Astrocyte (in vitro differentiated cells and primary cell): ENCODE measurements around the gene SEMA3F. TPM values are rescaled to one million over a fixed set of nuclear protein-coding genes. Genes with fewer than 3 reads are reported as not detected.

Experiments
- DNase-seq: peaks from one replicate; pipeline ENCODE4 v3.0.0-alpha.2; 2010; ENCODE audit warnings: low read depth
- FAIRE-seq: peaks from 2 replicates; lab custom pipeline; 2011; peaks lifted over from hg19 to GRCh38; lab: Jason Lieb, UNC
- H2AFZ ChIP-seq: 2 replicates; pipeline ENCODE4 v1.6.0; 2012; ENCODE audit warnings: low read depth, low read length, inconsistent platforms
- H3K27ac ChIP-seq: 2 replicates; pipeline ENCODE4 v1.5.1; 2011; ENCODE audit warnings: low read depth, low read length, inconsistent platforms
- H3K27me3 ChIP-seq: 2 replicates; pipeline ENCODE4 v1.6.0; 2011; ENCODE audit warnings: low read length, inconsistent platforms; ENCODE audit not compliant: insufficient read depth
- H3K36me3 ChIP-seq: 2 replicates; pipeline ENCODE4 v1.5.1; 2011; ENCODE audit warnings: low read length, inconsistent platforms; ENCODE audit not compliant: insufficient read depth
- H3K4me1 ChIP-seq: 2 replicates; pipeline ENCODE4 v1.5.1; 2011; ENCODE audit warnings: low read length, inconsistent platforms; ENCODE audit not compliant: insufficient read depth
- H3K4me2 ChIP-seq: 2 replicates; pipeline ENCODE4 v1.6.0; 2012; ENCODE audit warnings: low read length, inconsistent platforms
- H3K4me3 ChIP-seq: 2 replicates; pipeline ENCODE4 v1.5.1; 2011; ENCODE audit warnings: low read depth, mild to moderate bottlenecking, low read length, inconsistent platforms; ENCODE audit not compliant: insufficient read depth
- H3K79me2 ChIP-seq: 2 replicates; pipeline ENCODE4 v1.6.0; 2012; ENCODE audit warnings: mild to moderate bottlenecking, low read length, inconsistent platforms; ENCODE audit not compliant: insufficient read depth
- H3K9ac ChIP-seq: 2 replicates; pipeline ENCODE4 v1.6.0; 2012; ENCODE audit warnings: mild to moderate bottlenecking, low read length, inconsistent platforms
- H3K9me3 ChIP-seq: 2 replicates; pipeline ENCODE4 v1.5.1; 2012; ENCODE audit warnings: low read depth, mild to moderate bottlenecking, low read length, inconsistent platforms; ENCODE audit not compliant: insufficient read depth
- H4K20me1 ChIP-seq: 2 replicates; pipeline ENCODE4 v1.6.0; 2012; ENCODE audit warnings: low read length, inconsistent platforms; ENCODE audit not compliant: insufficient read depth
- H3K27ac Mint-ChIP-seq: one replicate; pipeline ENCODE4 v1.8.0; 2021; ENCODE audit warnings: mild to moderate bottlenecking, mixed read lengths; ENCODE audit not compliant: unreplicated experiment
- H3K27me3 Mint-ChIP-seq: one replicate; pipeline ENCODE4 v1.8.0; 2021; ENCODE audit warnings: low read depth, mixed read lengths; ENCODE audit not compliant: unreplicated experiment
- H3K36me3 Mint-ChIP-seq: one replicate; pipeline ENCODE4 v1.8.0; 2021; ENCODE audit warnings: low read depth, mixed read lengths; ENCODE audit not compliant: unreplicated experiment
- H3K4me1 Mint-ChIP-seq: one replicate; pipeline ENCODE4 v1.8.0; 2021; ENCODE audit warnings: low read depth, mixed read lengths; ENCODE audit not compliant: unreplicated experiment
- H3K4me3 Mint-ChIP-seq: one replicate; pipeline ENCODE4 v1.8.0; 2021; ENCODE audit warnings: mild to moderate bottlenecking, moderate library complexity, mixed read lengths; ENCODE audit not compliant: unreplicated experiment
- H3K9me3 Mint-ChIP-seq: one replicate; pipeline ENCODE4 v1.8.0; 2021; ENCODE audit warnings: mild to moderate bottlenecking, mixed read lengths; ENCODE audit not compliant: unreplicated experiment
- EZH2 ChIP-seq: IDR thresholded peaks from 2 replicates; pipeline ENCODE4 v1.6.1; 2012; ENCODE audit warnings: mild to moderate bottlenecking, low read length, inconsistent platforms; ENCODE audit not compliant: insufficient read depth
- total RNA-seq: library from RNA; stranded (reverse); gene quantifications from 2 replicates; pipeline ENCODE4 v1.2.1, GENCODE V29; 2021
- TF ChIP-seq, protein P1 (sequence below): IDR thresholded peaks from 2 replicates; pipeline ENCODE4 v1.5.1; 2011; ENCODE audit warnings: low read depth, mild to moderate bottlenecking, inconsistent platforms, low read length, moderate library complexity; ENCODE audit not compliant: insufficient read depth

Gene SEMA3F
- total RNA-seq, 1 donor from 2014 or later, result 6.6 TPM

DNA sequence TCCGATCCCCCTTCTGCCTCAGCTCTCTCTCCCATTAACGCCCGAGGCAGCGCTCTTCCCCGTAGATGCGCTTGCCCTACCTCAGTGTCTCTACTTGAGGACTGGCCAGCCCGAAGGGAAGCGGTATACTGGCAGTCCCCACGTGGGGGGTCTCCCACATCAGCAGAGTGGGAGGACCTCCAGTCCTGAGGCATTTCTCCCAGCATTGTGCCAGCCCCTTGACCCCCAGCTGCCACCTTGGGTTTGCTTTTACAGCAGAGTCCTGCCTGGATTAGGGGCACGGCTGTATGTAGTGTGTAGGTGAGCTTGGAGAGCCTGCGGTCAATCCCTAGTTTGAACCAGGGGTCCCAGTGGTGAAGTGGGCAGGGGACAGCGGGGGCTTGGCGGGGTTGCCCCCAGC, 767 bp downstream of the SEMA3F start:
- peaks cover 13% of the 10 kb centered on the region for H3K4me1 Mint-ChIP-seq
- no peak for FAIRE-seq
- Histone ChIP-seq H3K9me3 (no peaks in the 10 kb centered on the region), H3K4me1 (peaks cover 16% of the 10 kb centered on the region), H3K4me3 (peak overlapping the region; percentile 52), H3K36me3 (no peaks in the 10 kb centered on the region), H3K27ac (no peak overlapping the region), H3K27me3 (peaks cover 9% of the 10 kb centered on the region), H3K4me2 (peak overlapping the region; percentile 86), H3K79me2 (no peaks in the 10 kb centered on the region), H3K9ac (peak overlapping the region; percentile 62), H2AFZ (peak overlapping the region; percentile 10), H4K20me1 (no peaks in the 10 kb centered on the region)
- H3K36me3 Mint-ChIP-seq, result no peaks in the 10 kb centered on the region
- DNase-seq, result no peak
- peaks cover 44% of the 10 kb centered on the region for H3K27me3 Mint-ChIP-seq
- TF ChIP-seq EZH2, result no peak
- TF ChIP-seq, protein P1, sequence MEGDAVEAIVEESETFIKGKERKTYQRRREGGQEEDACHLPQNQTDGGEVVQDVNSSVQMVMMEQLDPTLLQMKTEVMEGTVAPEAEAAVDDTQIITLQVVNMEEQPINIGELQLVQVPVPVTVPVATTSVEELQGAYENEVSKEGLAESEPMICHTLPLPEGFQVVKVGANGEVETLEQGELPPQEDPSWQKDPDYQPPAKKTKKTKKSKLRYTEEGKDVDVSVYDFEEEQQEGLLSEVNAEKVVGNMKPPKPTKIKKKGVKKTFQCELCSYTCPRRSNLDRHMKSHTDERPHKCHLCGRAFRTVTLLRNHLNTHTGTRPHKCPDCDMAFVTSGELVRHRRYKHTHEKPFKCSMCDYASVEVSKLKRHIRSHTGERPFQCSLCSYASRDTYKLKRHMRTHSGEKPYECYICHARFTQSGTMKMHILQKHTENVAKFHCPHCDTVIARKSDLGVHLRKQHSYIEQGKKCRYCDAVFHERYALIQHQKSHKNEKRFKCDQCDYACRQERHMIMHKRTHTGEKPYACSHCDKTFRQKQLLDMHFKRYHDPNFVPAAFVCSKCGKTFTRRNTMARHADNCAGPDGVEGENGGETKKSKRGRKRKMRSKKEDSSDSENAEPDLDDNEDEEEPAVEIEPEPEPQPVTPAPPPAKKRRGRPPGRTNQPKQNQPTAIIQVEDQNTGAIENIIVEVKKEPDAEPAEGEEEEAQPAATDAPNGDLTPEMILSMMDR, result no peak
- H3K9me3 Mint-ChIP-seq, result peaks cover 2% of the 10 kb centered on the region
- H3K4me3 Mint-ChIP-seq, result peak overlapping the region; percentile 87
- H3K27ac Mint-ChIP-seq, result no peak overlapping the region

DNA sequence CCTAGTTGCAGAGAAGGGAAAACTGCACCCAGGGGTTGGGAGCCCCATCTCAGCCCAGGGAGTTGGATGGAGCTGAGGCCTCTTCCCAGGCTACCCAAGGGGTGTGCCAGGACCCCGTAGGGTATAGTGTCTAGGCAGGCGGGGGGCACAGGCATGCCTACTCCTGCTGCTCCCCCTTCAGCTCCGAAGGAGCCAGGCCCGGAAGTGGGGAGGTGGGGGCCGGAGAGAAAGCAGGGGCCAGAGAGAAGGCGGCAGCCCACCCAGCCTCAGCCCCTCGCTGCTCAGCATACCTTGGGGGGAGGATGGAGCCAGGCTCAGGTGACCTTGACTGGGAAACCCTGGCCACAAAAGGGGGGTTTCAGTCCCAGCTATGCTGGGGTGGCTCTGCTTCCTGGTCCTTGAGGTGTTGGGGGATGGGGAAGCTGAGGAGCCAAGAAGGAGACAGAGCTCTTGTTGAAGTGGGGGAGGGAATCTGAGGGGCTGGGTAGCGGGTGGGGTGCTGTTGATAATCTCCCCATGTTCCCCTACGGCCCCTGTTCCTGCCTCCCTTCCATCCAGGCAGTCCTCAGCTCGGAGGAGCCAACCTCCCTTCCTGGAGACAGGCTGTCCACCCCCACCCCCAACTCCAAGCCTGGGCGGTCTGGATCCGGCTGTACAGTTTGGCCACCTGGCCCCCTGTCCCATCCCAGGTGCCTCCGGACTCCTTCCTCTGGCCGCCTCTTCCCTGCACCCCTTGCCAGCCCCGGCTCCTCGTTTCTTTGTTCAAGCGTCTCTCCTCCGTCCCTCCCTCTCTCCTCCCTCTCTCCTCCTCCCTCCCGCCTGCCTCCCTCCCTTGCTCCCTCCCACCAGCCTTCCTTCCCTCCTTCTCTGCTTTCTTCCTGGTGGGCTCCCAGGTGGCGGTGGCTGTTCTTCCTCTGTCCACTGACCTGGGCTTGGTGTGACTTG, 1.7 kb downstream of the SEMA3F start:
- no peaks in the 10 kb centered on the region for H3K9me3 ChIP-seq
- no peak for TF ChIP-seq EZH2
- TF ChIP-seq, protein P1, result no peak
- Mint-ChIP-seq H3K27me3 (peaks cover 46% of the 10 kb centered on the region), H3K9me3 (peaks cover 2% of the 10 kb centered on the region), H3K36me3 (no peaks in the 10 kb centered on the region), H3K27ac (no peak overlapping the region), H3K4me3 (peak overlapping the region; percentile 87), H3K4me1 (peaks cover 13% of the 10 kb centered on the region)
- no peaks in the 10 kb centered on the region for H3K79me2 ChIP-seq
- no peaks in the 10 kb centered on the region for H3K36me3 ChIP-seq
- no peak for FAIRE-seq
- H3K4me2 ChIP-seq, result peak overlapping the region; percentile 86
- DNase-seq, result no peak
- peak overlapping the region; percentile 52 for H3K4me3 ChIP-seq
- H3K9ac ChIP-seq, result peak overlapping the region; percentile 62
- H4K20me1 ChIP-seq, result no peaks in the 10 kb centered on the region
- no peak overlapping the region for H3K27ac ChIP-seq
- H3K27me3 ChIP-seq, result peaks cover 9% of the 10 kb centered on the region
- H3K4me1 ChIP-seq, result peaks cover 20% of the 10 kb centered on the region
- peak overlapping the region; percentile 66 for H2AFZ ChIP-seq
